ENCODE measurements around the gene PARP15.

Gene PARP15

GRCh38 chr3:122587572-122587971, 10.1 kb downstream of the PARP15 start:
- TF ChIP-seq, protein P1, sequence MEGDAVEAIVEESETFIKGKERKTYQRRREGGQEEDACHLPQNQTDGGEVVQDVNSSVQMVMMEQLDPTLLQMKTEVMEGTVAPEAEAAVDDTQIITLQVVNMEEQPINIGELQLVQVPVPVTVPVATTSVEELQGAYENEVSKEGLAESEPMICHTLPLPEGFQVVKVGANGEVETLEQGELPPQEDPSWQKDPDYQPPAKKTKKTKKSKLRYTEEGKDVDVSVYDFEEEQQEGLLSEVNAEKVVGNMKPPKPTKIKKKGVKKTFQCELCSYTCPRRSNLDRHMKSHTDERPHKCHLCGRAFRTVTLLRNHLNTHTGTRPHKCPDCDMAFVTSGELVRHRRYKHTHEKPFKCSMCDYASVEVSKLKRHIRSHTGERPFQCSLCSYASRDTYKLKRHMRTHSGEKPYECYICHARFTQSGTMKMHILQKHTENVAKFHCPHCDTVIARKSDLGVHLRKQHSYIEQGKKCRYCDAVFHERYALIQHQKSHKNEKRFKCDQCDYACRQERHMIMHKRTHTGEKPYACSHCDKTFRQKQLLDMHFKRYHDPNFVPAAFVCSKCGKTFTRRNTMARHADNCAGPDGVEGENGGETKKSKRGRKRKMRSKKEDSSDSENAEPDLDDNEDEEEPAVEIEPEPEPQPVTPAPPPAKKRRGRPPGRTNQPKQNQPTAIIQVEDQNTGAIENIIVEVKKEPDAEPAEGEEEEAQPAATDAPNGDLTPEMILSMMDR (IDR thresholded peaks at IDR 0.05), result no peak

GRCh38 chr3:122589297-122589696, 11.8 kb downstream of the PARP15 start:
- TF ChIP-seq, protein P1 (IDR thresholded peaks at IDR 0.05), result no peak

GRCh38 chr3:122590610-122591009, 13.2 kb downstream of the PARP15 start:
- TF ChIP-seq, protein P1 (IDR thresholded peaks at IDR 0.05), result no peak

GRCh38 chr3:122594025-122594424, 16.6 kb downstream of the PARP15 start:
- TF ChIP-seq, protein P1 (IDR thresholded peaks at IDR 0.05), result no peak

DNA sequence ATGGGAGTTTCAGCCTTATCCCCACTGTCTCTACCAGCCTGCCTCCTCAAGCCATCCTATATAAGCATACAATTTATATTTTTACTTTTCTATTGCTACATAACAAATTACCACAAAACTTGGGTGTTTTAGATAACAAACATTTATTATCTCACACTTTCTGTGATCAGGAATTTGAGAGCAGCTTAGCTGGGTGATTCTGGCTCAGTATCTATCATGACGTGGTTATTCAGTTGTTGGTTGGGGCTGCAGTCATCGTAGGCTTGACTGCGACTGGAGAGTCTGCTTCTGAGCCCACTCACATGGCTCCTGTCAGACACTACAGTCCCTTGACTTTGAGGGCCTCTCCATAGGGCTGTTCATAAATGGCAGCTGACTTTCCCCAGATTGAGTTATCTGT, 20.7 kb downstream of the PARP15 start:
- TF ChIP-seq, protein P1 (IDR thresholded peaks at IDR 0.05), result no peak

- TF ChIP-seq, protein P1 (IDR thresholded peaks at IDR 0.05), result no peak
Measured at GRCh38 chr3:122598556-122598955, 21.1 kb downstream of the PARP15 start.

- TF ChIP-seq, protein P1 (IDR thresholded peaks at IDR 0.05), result no peak
Measured at GRCh38 chr3:122602011-122602710, 24.7 kb downstream of the PARP15 start.

DNA sequence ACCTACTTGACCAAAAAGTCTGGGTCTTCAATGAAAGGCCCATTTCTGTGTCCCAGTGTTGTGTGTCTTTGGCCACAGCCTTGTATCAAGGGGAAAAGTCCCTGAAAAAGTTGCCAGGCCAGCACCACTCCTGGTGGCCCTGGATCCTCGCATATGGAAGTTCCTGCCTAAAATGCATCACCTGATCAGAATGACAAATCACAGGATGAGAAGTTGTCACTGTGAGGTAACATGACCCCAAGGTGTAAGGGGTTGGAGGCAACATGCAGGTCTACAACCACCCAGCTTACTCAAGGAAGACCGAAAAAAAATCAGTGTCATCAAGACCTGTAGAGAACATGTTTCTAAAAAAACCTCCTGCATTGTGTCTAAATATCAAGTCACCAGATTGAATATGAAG, 25.6 kb downstream of the PARP15 start:
- TF ChIP-seq, protein P1 (IDR thresholded peaks at IDR 0.05), result no peak
